Lower lobe of right lung (tissue), 2 donors: ENCODE results near the gene MICAL3. TPM values are rescaled to one million over a fixed set of nuclear protein-coding genes. Genes with fewer than 3 reads are reported as not detected.

Experiments used
- ATAC-seq, 2 donors: fragments of 200-7000 bp; cut with Tn5 transposase; one replicate each; pipeline ENCODE4 v1.9.1; 2020 to 2022; ENCODE audit warnings: mild to moderate bottlenecking in 2 of 2, moderate library complexity in 2 of 2
- DNase-seq: peaks from one replicate; pipeline ENCODE4 v3.0.0-alpha.2; 2020
- H3K27ac ChIP-seq: fragments of 200-600 bp; one replicate; pipeline ENCODE4 v1.8.0; 2022
- H3K27me3 ChIP-seq: fragments of 200-600 bp; one replicate; pipeline ENCODE4 v1.8.0; 2022; ENCODE audit warnings: low read depth
- H3K36me3 ChIP-seq: fragments of 200-600 bp; one replicate; pipeline ENCODE4 v1.8.0; 2022; ENCODE audit warnings: mild to moderate bottlenecking
- H3K4me1 ChIP-seq: fragments of 200-600 bp; one replicate; pipeline ENCODE4 v1.8.0; 2022
- H3K4me3 ChIP-seq: fragments of 200-600 bp; one replicate; pipeline ENCODE4 v1.8.0; 2022; ENCODE audit warnings: mild to moderate bottlenecking
- H3K9me3 ChIP-seq: fragments of 200-600 bp; one replicate; pipeline ENCODE4 v1.8.0; 2022
- CTCF ChIP-seq: fragments of 200-600 bp; IDR thresholded peaks from one replicate; pipeline ENCODE4 v1.8.0; 2022; ENCODE audit warnings: antibody characterized with exemption, mild to moderate bottlenecking
- intact Hi-C: fragments of 100-400 bp; cut with DNase I; formaldehyde crosslinking; loops from one replicate; pipeline ENCODE4 v1.11.0; 2022
- total RNA-seq: library from RNA; stranded (reverse); fragmentation: NEBNext Ultra II Directional; extraction: Animal tissue kit (Norgen Biotek cat#: 25700); gene quantifications from one replicate; pipeline ENCODE4 v1.2.1, GENCODE V29; 2021
- donor health status: DM: no; HTN: yes; CAD: no; lungs with severe emphysema.

Gene MICAL3
- total RNA-seq, 1 donor from 2014 or later, result 23.5 TPM

GRCh38 chr22:17920992-17921650, 103.2 kb downstream of the MICAL3 start:
- Histone ChIP-seq H3K27ac (no peak overlapping the region), H3K36me3 (no peaks in the 10 kb centered on the region), H3K9me3 (no peaks in the 10 kb centered on the region), H3K4me3 (no peak overlapping the region), H3K4me1 (peaks cover 69% of the 10 kb centered on the region), H3K27me3 (no peaks in the 10 kb centered on the region)
- intact Hi-C loops, result no loop called here
- no peak for TF ChIP-seq CTCF
- DNase-seq (no peak), ATAC-seq (no peak)

- ATAC-seq (peak; percentile 63 to 73), DNase-seq (no peak)
- Histone ChIP-seq H3K27me3 (no peaks in the 10 kb centered on the region), H3K4me3 (peak overlapping the region; percentile 6), H3K27ac (no peak overlapping the region), H3K36me3 (no peaks in the 10 kb centered on the region), H3K9me3 (no peaks in the 10 kb centered on the region), H3K4me1 (peaks cover 64% of the 10 kb centered on the region)
- intact Hi-C loops, result no loop called here
- no peak for TF ChIP-seq CTCF
These were observed 104.2 kb downstream of the MICAL3 start for GRCh38 chr22:17920145-17920605.

GRCh38 chr22:17919276-17920144, 104.9 kb downstream of the MICAL3 start:
- H3K27me3 ChIP-seq, result no peaks in the 10 kb centered on the region
- intact Hi-C loops, result no loop called here
- no peaks in the 10 kb centered on the region for H3K9me3 ChIP-seq
- ATAC-seq, result no peak
- TF ChIP-seq CTCF, result no peak
- H3K4me3 ChIP-seq, result peak overlapping the region; percentile 6
- H3K27ac ChIP-seq, result no peak overlapping the region
- H3K4me1 ChIP-seq, result peaks cover 59% of the 10 kb centered on the region
- DNase-seq, result no peak
- H3K36me3 ChIP-seq, result no peaks in the 10 kb centered on the region

DNA sequence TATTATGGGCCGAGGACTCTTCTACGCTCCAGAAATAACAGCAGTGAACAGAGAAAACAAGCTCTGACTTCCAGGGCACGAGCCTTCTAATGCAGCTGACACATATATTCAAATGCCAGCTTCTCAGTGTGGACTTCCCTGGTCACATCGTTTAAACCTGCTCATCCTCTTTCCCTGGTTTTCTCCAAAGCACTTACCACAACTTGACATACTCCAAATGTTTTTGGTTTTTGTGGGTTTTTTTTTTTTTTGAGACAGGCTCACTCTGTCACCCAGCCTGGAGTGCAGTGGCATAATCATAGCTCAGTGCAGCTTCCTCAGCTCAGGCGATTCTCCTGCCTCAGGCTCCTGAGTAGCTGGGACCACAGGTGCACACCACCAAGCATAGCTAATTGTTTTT, 105.5 kb downstream of the MICAL3 start:
- no peak for ATAC-seq
- H3K4me1 ChIP-seq, result peaks cover 56% of the 10 kb centered on the region
- H3K4me3 ChIP-seq, result no peak overlapping the region
- DNase-seq, result no peak
- H3K27ac ChIP-seq, result no peak overlapping the region
- no peaks in the 10 kb centered on the region for H3K27me3 ChIP-seq
- no peak for TF ChIP-seq CTCF
- H3K9me3 ChIP-seq, result no peaks in the 10 kb centered on the region
- intact Hi-C loops, result no loop called here
- no peaks in the 10 kb centered on the region for H3K36me3 ChIP-seq

DNA sequence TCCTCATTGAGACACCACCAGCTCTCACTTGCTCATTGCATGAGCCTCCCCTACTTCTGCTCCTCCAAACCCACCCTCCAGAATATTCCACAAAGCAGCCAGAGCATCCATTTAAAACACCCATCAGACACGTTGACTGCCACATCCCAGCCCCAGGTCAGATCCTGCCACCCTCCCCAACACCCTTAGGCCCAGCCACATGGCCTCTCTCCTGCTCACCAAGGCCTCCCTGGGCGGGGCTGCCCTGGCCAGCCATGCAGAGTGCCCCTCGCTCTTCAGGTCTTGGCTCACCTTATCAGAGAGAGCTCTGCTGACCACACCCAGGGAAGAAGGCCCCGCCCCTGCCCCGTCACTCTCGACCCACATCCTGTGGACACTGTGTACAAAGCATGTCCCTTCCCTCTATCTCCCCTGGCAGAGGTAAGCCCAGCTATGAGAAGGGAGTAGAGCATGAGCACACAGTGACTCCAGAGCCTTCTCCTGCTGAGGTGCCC, 106.8 kb downstream of the MICAL3 start:
- intact Hi-C loops, result no loop called here
- DNase-seq (no peak), ATAC-seq (peak in 1 of 2 donors; percentile 11)
- Histone ChIP-seq H3K27ac (no peak overlapping the region), H3K9me3 (no peaks in the 10 kb centered on the region), H3K4me1 (peaks cover 45% of the 10 kb centered on the region), H3K27me3 (no peaks in the 10 kb centered on the region), H3K4me3 (no peak overlapping the region), H3K36me3 (no peaks in the 10 kb centered on the region)
- no peak for TF ChIP-seq CTCF
